OCI-LY1 (cell line): ENCODE measurements around the gene PATL1.
"Not testable (repeated sequence)": the region's sequence is repeated elsewhere in the genome, so short reads cannot be mapped to it uniquely, and the experiment has no call there.

Source experiments
- H2AFZ ChIP-seq: fragments of 200-600 bp; sonication (generic), shearing (Covaris generic); 2 replicates; pipeline ENCODE4 v1.6.0; 2014; ENCODE audit warnings: antibody characterized with exemption, mild to moderate bottlenecking, low read length
- H3F3A ChIP-seq: fragments of 200-600 bp; sonication (generic), shearing (Covaris generic); 2 replicates; pipeline ENCODE4 v1.6.0; 2014; ENCODE audit warnings: mild to moderate bottlenecking, antibody characterized with exemption, low read length, moderate library complexity; ENCODE audit not compliant: insufficient read depth
- H3K27ac ChIP-seq: fragments of 200-600 bp; sonication (generic); 2 replicates; pipeline ENCODE4 v1.5.1; 2014; ENCODE audit warnings: low read length, mixed run types, mild to moderate bottlenecking, low read depth; ENCODE audit not compliant: poor library complexity, severe bottlenecking
- H3K27me3 ChIP-seq: fragments of 200-600 bp; sonication (generic); 2 replicates; pipeline ENCODE4 v1.6.0; 2014; ENCODE audit warnings: antibody characterized with exemption, mild to moderate bottlenecking, low read length, moderate library complexity; ENCODE audit not compliant: insufficient read depth
- H3K36me3 ChIP-seq: fragments of 200-600 bp; sonication (generic); 2 replicates; pipeline ENCODE4 v1.6.1; 2014; ENCODE audit warnings: mild to moderate bottlenecking, antibody characterized with exemption, low read length, moderate library complexity, mixed read lengths; ENCODE audit not compliant: insufficient read depth
- H3K4me1 ChIP-seq: fragments of 200-600 bp; sonication (generic); 2 replicates; pipeline ENCODE4 v1.5.1; 2014; ENCODE audit warnings: mild to moderate bottlenecking, low read length, moderate library complexity; ENCODE audit not compliant: insufficient read depth, severe bottlenecking
- H3K4me2 ChIP-seq: fragments of 200-600 bp; sonication (generic), shearing (Covaris generic); 2 replicates; pipeline ENCODE4 v1.6.1; 2014; ENCODE audit warnings: low read length
- H3K4me3 ChIP-seq: fragments of 200-600 bp; sonication (generic); 2 replicates; pipeline ENCODE4 v1.5.1; 2014; ENCODE audit warnings: low read length, low read depth, mild to moderate bottlenecking, mixed read lengths; ENCODE audit not compliant: poor library complexity, severe bottlenecking
- H3K79me2 ChIP-seq: fragments of 200-600 bp; shearing (Covaris generic); 2 replicates; pipeline ENCODE4 v1.6.1; 2016; ENCODE audit warnings: mixed run types, low read length, mixed read lengths; ENCODE audit not compliant: insufficient read depth
- H3K9ac ChIP-seq: fragments of 200-600 bp; sonication (generic), shearing (Covaris generic); 2 replicates; pipeline ENCODE4 v1.6.1; 2014; ENCODE audit warnings: mild to moderate bottlenecking, low read length, mixed read lengths
- H3K9me2 ChIP-seq: fragments of 200-600 bp; sonication (generic), shearing (Covaris generic); 2 replicates; pipeline ENCODE4 v1.6.1; 2014; ENCODE audit warnings: low read depth, mild to moderate bottlenecking, low read length, mixed read lengths
- H3K9me3 ChIP-seq: fragments of 200-600 bp; shearing (Covaris generic); 2 replicates; pipeline ENCODE4 v1.6.1; 2014; ENCODE audit warnings: low read length, mixed read lengths
- H4K20me1 ChIP-seq: fragments of 200-600 bp; sonication (generic), shearing (Covaris generic); 2 replicates; pipeline ENCODE4 v1.6.0; 2016; ENCODE audit warnings: mild to moderate bottlenecking, low read length; ENCODE audit not compliant: insufficient read depth
- EZH2 ChIP-seq: fragments of 200-600 bp; sonication (generic), shearing (Covaris generic); IDR thresholded peaks from 2 replicates; pipeline ENCODE4 v1.8.0; 2017; ENCODE audit warnings: borderline replicate concordance, mixed run types, mild to moderate bottlenecking, antibody characterized with exemption, low read length, moderate library complexity, mixed read lengths
- TF ChIP-seq, protein P1 (sequence below): fragments of 200-600 bp; sonication (generic), shearing (Covaris generic); IDR thresholded peaks from 2 replicates; pipeline ENCODE4 v1.5.1; 2017; ENCODE audit warnings: mild to moderate bottlenecking, antibody characterized with exemption, low read length, moderate library complexity, mixed read lengths

PATL1 gene

DNA sequence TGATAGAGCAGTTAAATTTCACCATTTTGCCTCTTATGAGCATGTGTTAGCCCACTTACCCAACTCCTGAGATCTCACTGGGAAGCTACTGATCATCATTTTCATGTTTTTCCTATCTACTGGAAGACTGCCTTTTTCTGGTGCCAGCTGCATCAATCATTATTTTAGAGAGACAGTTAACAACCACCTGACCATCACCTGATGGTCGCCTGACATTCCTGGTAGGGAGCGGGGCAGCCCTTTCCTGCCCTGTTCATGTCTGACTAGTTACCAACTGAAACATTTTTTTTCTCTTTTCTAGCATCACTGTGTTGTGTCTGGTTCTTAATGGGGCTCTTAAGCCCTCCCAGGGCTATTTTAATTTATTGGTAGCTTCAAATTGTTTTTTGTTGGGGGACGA is 20.2 kb upstream of the PATL1 start:
- Histone ChIP-seq H3K36me3 (no peaks in the 10 kb centered on the region), H3K4me2 (no peak overlapping the region)
- TF ChIP-seq, protein P1, sequence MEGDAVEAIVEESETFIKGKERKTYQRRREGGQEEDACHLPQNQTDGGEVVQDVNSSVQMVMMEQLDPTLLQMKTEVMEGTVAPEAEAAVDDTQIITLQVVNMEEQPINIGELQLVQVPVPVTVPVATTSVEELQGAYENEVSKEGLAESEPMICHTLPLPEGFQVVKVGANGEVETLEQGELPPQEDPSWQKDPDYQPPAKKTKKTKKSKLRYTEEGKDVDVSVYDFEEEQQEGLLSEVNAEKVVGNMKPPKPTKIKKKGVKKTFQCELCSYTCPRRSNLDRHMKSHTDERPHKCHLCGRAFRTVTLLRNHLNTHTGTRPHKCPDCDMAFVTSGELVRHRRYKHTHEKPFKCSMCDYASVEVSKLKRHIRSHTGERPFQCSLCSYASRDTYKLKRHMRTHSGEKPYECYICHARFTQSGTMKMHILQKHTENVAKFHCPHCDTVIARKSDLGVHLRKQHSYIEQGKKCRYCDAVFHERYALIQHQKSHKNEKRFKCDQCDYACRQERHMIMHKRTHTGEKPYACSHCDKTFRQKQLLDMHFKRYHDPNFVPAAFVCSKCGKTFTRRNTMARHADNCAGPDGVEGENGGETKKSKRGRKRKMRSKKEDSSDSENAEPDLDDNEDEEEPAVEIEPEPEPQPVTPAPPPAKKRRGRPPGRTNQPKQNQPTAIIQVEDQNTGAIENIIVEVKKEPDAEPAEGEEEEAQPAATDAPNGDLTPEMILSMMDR, result no peak
- no peak for TF ChIP-seq EZH2

DNA sequence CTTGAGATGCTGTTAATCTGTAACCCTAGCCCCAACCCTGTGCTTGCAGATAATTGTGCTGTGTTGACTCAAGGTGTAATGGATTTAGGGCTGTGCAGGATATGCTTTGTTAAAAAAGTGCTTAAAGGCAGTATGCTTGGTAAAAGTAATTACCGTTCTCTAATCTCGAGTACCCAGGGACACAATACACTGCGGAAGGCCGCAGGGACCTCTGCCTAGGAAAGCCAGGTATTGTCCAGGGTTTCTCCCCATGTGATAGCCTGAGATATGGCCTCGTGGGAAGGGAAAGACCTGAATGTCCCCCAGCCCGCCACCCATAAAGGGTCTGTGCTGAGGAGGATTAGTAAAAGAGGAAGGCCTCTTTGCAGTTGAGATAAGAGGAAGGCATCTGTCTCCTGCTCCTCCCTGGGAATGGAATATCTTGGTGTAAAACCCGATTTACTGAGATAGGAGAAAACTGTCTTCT is 12.5 kb upstream of the PATL1 start:
- H3K27ac ChIP-seq, H3K36me3 ChIP-seq: not testable (repeated sequence)

More for the DNA sequence above, 20.2 kb upstream of the PATL1 start:
- Histone ChIP-seq H3K9ac (no peak overlapping the region), H3K9me2 (no peaks in the 10 kb centered on the region), H3K9me3 (no peaks in the 10 kb centered on the region), H2AFZ (no peak overlapping the region), H3K79me2 (no peaks in the 10 kb centered on the region), H3K4me3 (no peak overlapping the region), H3F3A (no peaks in the 10 kb centered on the region), H3K4me1 (no peaks in the 10 kb centered on the region), H3K27ac (no peak overlapping the region), H4K20me1 (no peaks in the 10 kb centered on the region), H3K27me3 (no peaks in the 10 kb centered on the region)

DNA sequence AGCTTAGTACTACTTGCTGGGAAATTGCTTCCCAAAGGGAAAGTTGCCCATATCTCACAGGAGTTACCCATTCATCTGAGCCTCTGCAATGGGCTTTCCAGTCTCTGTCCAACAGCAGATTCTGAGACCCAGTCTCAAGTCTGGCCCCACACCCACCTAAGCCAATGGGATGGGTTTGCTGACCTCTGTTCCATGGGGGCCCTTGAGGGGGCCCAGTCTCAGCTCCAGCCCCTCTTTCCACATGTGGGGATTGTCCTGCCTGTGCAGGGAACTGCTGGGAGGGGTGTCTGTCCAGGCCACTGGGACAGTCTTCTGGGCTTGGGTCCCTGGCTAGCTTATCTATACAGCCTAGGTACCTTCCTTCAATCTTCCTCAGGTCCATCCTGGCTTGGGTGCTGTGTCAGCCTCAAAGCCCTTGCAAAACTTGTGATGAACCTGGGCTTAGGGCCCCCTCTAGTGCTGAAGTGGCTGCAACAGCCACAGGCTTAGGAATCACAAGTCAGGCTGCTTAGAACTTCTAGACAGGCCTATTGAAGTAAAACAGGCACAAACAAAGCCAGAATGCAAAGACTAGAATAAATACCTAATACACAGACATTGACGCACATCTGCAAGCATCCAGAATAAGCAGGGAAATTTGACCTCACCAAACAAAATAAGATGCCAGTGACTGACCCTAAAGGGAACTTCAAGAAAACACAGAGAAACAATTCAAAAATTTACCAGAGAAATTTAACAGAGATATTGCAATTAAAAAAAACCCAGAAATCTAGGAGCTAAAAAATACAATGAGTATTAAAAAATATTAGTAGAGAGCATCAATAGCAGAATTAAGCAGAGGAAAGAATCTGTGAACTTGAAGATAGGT is 11.7 kb upstream of the PATL1 start:
- no peaks in the 10 kb centered on the region for H3K9me2 ChIP-seq
- no peaks in the 10 kb centered on the region for H3K4me1 ChIP-seq
- H3K36me3 ChIP-seq, result no peaks in the 10 kb centered on the region
- no peak overlapping the region for H3K9ac ChIP-seq
- no peaks in the 10 kb centered on the region for H3F3A ChIP-seq
- no peak overlapping the region for H3K4me2 ChIP-seq
- H4K20me1 ChIP-seq, result no peaks in the 10 kb centered on the region
- no peak overlapping the region for H3K4me3 ChIP-seq
- TF ChIP-seq, protein P1, result peak; percentile 88
- TF ChIP-seq EZH2, result no peak
- no peaks in the 10 kb centered on the region for H3K27me3 ChIP-seq
- H3K9me3 ChIP-seq, result no peaks in the 10 kb centered on the region
- H3K27ac ChIP-seq, result no peak overlapping the region
- no peaks in the 10 kb centered on the region for H3K79me2 ChIP-seq
- H2AFZ ChIP-seq, result no peak overlapping the region

More for the DNA sequence above, 12.5 kb upstream of the PATL1 start:
- not testable (repeated sequence) for H3K9ac ChIP-seq, H3K9me3 ChIP-seq, H3K4me1 ChIP-seq, H3K4me2 ChIP-seq, H3K79me2 ChIP-seq, H3K4me3 ChIP-seq, H4K20me1 ChIP-seq, H2AFZ ChIP-seq, H3K27me3 ChIP-seq, H3F3A ChIP-seq, H3K9me2 ChIP-seq

DNA sequence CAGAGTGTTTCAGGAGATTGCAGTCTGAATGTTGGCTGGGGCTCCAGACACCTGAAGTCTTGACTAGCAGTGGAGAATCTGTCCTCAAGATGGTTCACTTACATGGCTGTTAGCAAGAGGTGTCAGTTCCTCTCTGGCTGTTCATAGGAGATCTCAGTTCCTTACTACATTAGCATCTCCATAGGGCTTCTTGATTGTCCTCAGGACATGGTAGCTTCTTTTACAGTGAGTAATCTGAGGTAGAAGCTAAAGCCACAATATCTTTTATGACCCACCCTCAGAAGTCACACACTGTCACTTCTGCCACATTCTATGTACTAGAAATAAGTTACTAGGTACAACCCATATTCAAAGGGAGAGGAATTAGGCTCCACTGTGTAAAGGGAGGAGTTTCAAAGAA is 10.5 kb upstream of the PATL1 start:
- Histone ChIP-seq H3K4me3 (no peak overlapping the region), H3K36me3 (no peaks in the 10 kb centered on the region), H3F3A (no peaks in the 10 kb centered on the region), H3K79me2 (no peaks in the 10 kb centered on the region), H3K4me1 (no peaks in the 10 kb centered on the region), H3K9me3 (no peaks in the 10 kb centered on the region), H3K9me2 (no peaks in the 10 kb centered on the region), H3K27ac (no peak overlapping the region), H3K9ac (no peak overlapping the region), H3K27me3 (no peaks in the 10 kb centered on the region), H3K4me2 (no peak overlapping the region), H2AFZ (no peak overlapping the region), H4K20me1 (no peaks in the 10 kb centered on the region)
- TF ChIP-seq, protein P1, result no peak
- TF ChIP-seq EZH2, result no peak
